Panc1 (cell line): ENCODE measurements around the gene CTSA. TPM values are rescaled to one million over a fixed set of nuclear protein-coding genes. Genes with fewer than 3 reads are reported as not detected.

Experiments
- ATAC-seq: fragments of 200-7000 bp; cut with Tn5 transposase; 2 replicates; pipeline ENCODE4 v1.9.1; 2020; ENCODE audit warnings: mild to moderate bottlenecking, moderate library complexity
- BruUV-seq: library from RNA; stranded (reverse); fragments of 400-500 nt; replicated peaks from 2 replicates; lab custom pipeline; 2021; lab: Mats Ljungman, UMichigan
- CTCF ChIA-PET: fragments of 300-600 bp; sonication (Branson Sonifier 250); formaldehyde crosslinking; loops from one replicate; lab custom pipeline; 2022; ENCODE audit warnings: antibody characterized with exemption; lab: Charles Lee
- POLR2A ChIA-PET: fragments of 300-600 bp; sonication (Branson Sonifier 250); formaldehyde crosslinking; loops from one replicate; lab custom pipeline; 2022; ENCODE audit warnings: antibody characterized with exemption; lab: Charles Lee
- DNase-seq: peaks from one replicate; pipeline ENCODE4 v3.0.0-alpha.2; 2010; ENCODE audit warnings: low read depth, low spot score
- H3K27ac ChIP-seq: 2 replicates; pipeline ENCODE4 v1.5.1; 2011; ENCODE audit warnings: mild to moderate bottlenecking, low read length, inconsistent platforms
- H3K27me3 ChIP-seq: fragments of 200-500 bp; sonication (Bioruptor generic); 2 replicates; pipeline ENCODE4 v1.6.0; 2014; ENCODE audit warnings: low read length, inconsistent platforms; ENCODE audit not compliant: control insufficient read depth, insufficient read depth
- H3K36me3 ChIP-seq: fragments of 200-500 bp; sonication (Bioruptor generic); 2 replicates; pipeline ENCODE4 v1.5.1; 2014; ENCODE audit warnings: inconsistent platforms, mild to moderate bottlenecking, low read length, moderate library complexity; ENCODE audit not compliant: control insufficient read depth, insufficient read depth
- H3K4me1 ChIP-seq: 2 replicates; pipeline ENCODE4 v1.5.1; 2011; ENCODE audit warnings: inconsistent platforms, mild to moderate bottlenecking, low read length, moderate library complexity; ENCODE audit not compliant: control insufficient read depth, insufficient read depth
- H3K4me3 ChIP-seq, 2 experiments: 2 replicates each; pipeline ENCODE4 v1.5.1; 2011 to 2012; ENCODE audit warnings: low read depth in 2 of 2, low read length in 2 of 2, mild to moderate bottlenecking in 2 of 2, inconsistent platforms in 1 of 2, moderate library complexity in 1 of 2
- H3K9me3 ChIP-seq: fragments of 200-500 bp; sonication (Bioruptor generic); 2 replicates; pipeline ENCODE4 v1.5.1; 2014; ENCODE audit warnings: low read depth, mild to moderate bottlenecking, inconsistent platforms, low read length, moderate library complexity; ENCODE audit not compliant: control insufficient read depth, insufficient read depth
- POLR2AphosphoS5 ChIP-seq: IDR thresholded peaks from 2 replicates; pipeline ENCODE4 v1.6.1; 2012; ENCODE audit warnings: mild to moderate bottlenecking, low read depth, low read length, moderate library complexity
- REST ChIP-seq, 2 experiments: IDR thresholded peaks; 2 replicates each; pipeline ENCODE4 v1.6.1; 2011 to 2012; ENCODE audit warnings: low read depth in 2 of 2, control low read depth in 1 of 2, low read length in 1 of 2, mild to moderate bottlenecking in 1 of 2, moderate library complexity in 1 of 2; ENCODE audit not compliant: insufficient read depth in 1 of 2
- SIN3A ChIP-seq: IDR thresholded peaks from 2 replicates; pipeline ENCODE4 v1.6.1; 2012; ENCODE audit warnings: low read depth, mild to moderate bottlenecking, low read length, moderate library complexity, borderline replicate concordance; ENCODE audit not compliant: insufficient read depth
- TCF7L2 ChIP-seq: IDR thresholded peaks from 2 replicates; pipeline ENCODE4 v1.6.1; 2011; ENCODE audit warnings: mild to moderate bottlenecking, low read depth, low read length, inconsistent platforms
- in situ Hi-C: cut with HindIII; loops from 2 replicates; pipeline ENCODE4 v1.10.0; 2016; ENCODE audit warnings: low sequenced_read_pairs, low pct_unique_long_range_greater_than_20kb
- intact Hi-C: fragments of 100-400 bp; cut with micrococcal nuclease; formaldehyde crosslinking; loops from one replicate; pipeline ENCODE4 v1.10.0; 2022; ENCODE audit not compliant: unreplicated experiment
- total RNA-seq: library from RNA; stranded (reverse); gene quantifications from one replicate; pipeline ENCODE4 v1.2.1, GENCODE V29; 2021; ENCODE audit not compliant: unreplicated experiment
- TF ChIP-seq, protein P1 (sequence below): fragments of 450-650 bp; IDR thresholded peaks from 2 replicates; pipeline ENCODE4 v1.5.1; 2017; ENCODE audit warnings: mild to moderate bottlenecking

CTSA gene
- total RNA-seq, 1 experiment from 2014 or later = 232 TPM

DNA sequence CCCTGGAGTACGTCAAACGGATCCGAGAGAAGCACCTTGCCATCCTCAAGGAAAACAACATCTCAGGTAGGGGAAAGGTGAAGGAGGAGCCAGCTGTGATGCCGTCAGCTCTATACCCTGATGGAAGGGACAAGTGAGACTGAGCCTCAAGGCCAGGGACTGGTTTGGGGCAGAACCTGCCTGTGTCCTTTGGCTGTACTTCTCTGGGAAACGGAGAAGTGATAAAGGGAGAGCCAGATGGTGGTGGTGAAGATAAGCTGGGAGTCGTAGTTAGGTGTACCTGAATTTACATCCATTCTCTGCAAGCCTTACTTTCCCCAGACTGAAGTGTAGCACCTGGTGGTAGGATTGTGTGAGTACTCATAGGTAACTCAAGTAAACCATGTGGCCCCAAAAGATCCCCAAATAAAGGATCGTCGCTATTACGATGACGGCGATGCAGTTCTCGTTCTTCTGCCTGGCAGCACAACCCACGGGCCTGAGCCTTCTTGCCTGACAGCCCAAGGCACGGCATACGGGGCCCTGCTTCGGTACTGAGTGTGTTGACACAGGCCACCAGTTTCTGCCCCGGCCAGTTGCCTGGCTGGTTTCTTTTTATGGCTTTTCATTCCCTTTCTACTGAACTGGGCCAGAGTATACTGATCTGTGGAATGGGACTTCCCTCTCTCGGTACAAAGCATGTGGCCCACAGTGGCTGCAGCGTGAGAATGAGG lies 54.0 kb downstream of the CTSA start:
- no TSS peak for BruUV-seq

DNA sequence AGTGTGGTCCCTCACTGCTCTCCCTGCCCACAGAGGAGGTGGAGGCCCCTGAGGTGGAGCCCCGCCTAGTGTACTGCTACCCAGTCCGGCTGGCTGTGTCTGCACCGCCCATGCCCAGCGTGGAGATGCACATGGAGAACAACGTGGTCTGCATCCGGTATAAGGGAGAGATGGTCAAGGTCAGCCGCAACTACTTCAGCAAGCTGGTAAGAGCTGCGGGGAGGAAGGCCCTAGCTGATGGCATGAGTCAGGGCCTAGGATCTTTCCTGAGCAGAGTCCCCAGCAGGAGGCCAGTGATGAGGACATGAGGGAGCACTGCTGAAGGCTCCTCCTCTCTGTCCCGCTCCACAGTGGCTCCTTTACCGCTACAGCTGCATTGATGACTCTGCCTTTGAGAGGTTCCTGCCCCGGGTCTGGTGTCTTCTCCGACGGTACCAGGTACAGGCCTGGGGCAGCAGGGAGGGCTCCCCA lies 54.6 kb downstream of the CTSA start:
- Histone ChIP-seq H3K27me3 (no peaks in the 10 kb centered on the region), H3K27ac (no peak overlapping the region), H3K9me3 (no peaks in the 10 kb centered on the region), H3K4me3 (no peak overlapping the region), H3K36me3 (peaks cover 2% of the 10 kb centered on the region), H3K4me1 (no peaks in the 10 kb centered on the region)
- no peak for TF ChIP-seq SIN3A
- TF ChIP-seq POLR2AphosphoS5 = no peak
- TF ChIP-seq TCF7L2 = no peak
- no peak for TF ChIP-seq REST (IDR thresholded peaks at IDR 0.05; ENCODE audit: insufficient read depth in 1 of 2, low read depth in 2 of 2, low read length in 1 of 2)
- TF ChIP-seq, protein P1, sequence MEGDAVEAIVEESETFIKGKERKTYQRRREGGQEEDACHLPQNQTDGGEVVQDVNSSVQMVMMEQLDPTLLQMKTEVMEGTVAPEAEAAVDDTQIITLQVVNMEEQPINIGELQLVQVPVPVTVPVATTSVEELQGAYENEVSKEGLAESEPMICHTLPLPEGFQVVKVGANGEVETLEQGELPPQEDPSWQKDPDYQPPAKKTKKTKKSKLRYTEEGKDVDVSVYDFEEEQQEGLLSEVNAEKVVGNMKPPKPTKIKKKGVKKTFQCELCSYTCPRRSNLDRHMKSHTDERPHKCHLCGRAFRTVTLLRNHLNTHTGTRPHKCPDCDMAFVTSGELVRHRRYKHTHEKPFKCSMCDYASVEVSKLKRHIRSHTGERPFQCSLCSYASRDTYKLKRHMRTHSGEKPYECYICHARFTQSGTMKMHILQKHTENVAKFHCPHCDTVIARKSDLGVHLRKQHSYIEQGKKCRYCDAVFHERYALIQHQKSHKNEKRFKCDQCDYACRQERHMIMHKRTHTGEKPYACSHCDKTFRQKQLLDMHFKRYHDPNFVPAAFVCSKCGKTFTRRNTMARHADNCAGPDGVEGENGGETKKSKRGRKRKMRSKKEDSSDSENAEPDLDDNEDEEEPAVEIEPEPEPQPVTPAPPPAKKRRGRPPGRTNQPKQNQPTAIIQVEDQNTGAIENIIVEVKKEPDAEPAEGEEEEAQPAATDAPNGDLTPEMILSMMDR = no peak
- intact Hi-C loops (no loop called here), in situ Hi-C loops (no loop called here)
- CTCF ChIA-PET = interaction anchor here (0.6 kb wide), 1 partner anchor 169 kb away, joined by 3 read pairs; no protein-coding TSS in a partner anchor
- POLR2A ChIA-PET = interaction anchor here (0.5 kb wide), 1 partner anchor 11 kb away, joined by 3 read pairs; the partner anchor contains the start of gene PCIF1
- DNase-seq (no peak), ATAC-seq (peak; percentile 9; the same call in 1 of the 2 replicates)
- BruUV-seq = no TSS peak

More for the DNA sequence above, 54.0 kb downstream of the CTSA start:
- DNase-seq = no peak
- Histone ChIP-seq H3K36me3 (peaks cover 2% of the 10 kb centered on the region), H3K4me3 (no peak overlapping the region), H3K27ac (no peak overlapping the region), H3K4me1 (no peaks in the 10 kb centered on the region), H3K9me3 (no peaks in the 10 kb centered on the region), H3K27me3 (no peaks in the 10 kb centered on the region)
- in situ Hi-C loops = no loop called here
- TF ChIP-seq, protein P1 = no peak
- TF ChIP-seq REST (IDR thresholded peaks at IDR 0.05; ENCODE audit: insufficient read depth in 1 of 2, low read depth in 2 of 2, low read length in 1 of 2) (no peak), SIN3A (no peak), POLR2AphosphoS5 (no peak), TCF7L2 (no peak)
- CTCF ChIA-PET = no interaction called here
- ATAC-seq = no peak
- intact Hi-C loops = no loop called here
- POLR2A ChIA-PET = interaction anchor here (0.5 kb wide), 1 partner anchor 11 kb away, joined by 3 read pairs; the partner anchor contains the start of gene PCIF1
